ENCODE results near the gene SNX1.

Gene SNX1

DNA sequence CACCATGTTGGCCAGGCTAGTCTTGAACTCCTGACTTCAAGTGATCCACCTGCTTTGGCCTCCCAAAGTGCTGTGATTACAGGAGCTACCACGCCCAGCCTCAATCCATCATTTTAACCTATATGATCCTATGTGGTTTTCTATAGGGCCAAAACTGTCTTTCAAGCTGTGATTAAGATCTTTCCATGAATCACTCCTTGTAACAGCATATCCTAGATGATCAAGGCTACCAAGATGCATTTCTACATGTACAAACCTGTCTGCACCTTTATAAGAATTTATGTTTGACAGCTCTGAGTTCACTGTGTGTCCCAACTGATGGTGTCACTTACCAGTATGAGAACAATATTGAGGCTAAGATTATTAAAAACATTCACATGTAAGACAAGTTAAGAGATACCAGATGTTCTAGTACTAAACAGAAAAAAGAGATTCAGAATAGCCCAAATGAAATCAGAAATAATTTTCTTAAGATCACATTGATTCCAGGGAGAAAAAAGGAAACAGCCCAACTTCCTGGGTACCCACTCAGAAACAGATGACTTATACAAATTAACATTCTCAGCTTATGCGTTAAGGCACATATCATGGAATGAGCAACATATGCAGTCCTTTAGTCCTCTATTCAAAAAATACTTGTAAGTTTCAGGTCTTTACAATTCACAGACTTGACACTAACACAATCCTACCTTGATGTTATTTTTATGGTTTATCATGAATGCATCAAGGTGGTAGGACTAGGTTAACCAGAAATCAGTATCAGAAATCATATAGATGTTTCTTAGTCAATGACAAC, 91.8 kb downstream of the SNX1 start:
- Histone ChIP-seq H3K27me3 (ENCODE audit: insufficient read depth, low read length, poor library complexity, severe bottlenecking) (no peaks in the 10 kb centered on the region), H3K79me2 (ENCODE audit: insufficient read depth, low read length) (no peaks in the 10 kb centered on the region), H2AFZ (ENCODE audit: low read length) (no peak overlapping the region), H3K9ac (ENCODE audit: low read depth, low read length, poor library complexity, severe bottlenecking) (no peak overlapping the region), H3K9me3 (ENCODE audit: insufficient read depth, low read depth, low read length) (no peaks in the 10 kb centered on the region), H3K4me3 (ENCODE audit: low read length, poor library complexity, severe bottlenecking) (no peak overlapping the region), H3K4me1 (ENCODE audit: insufficient read depth, low read length, poor library complexity, severe bottlenecking) (no peaks in the 10 kb centered on the region), H3K36me3 (ENCODE audit: insufficient read depth, low read length) (peaks cover 53% of the 10 kb centered on the region), H3F3A (ENCODE audit: low read depth) (no peaks in the 10 kb centered on the region; the same call in 1 of the 2 replicates), H4K20me1 (ENCODE audit: insufficient read depth, low read length, poor library complexity, severe bottlenecking) (no peaks in the 10 kb centered on the region), H3K9me2 (replicated peaks; ENCODE audit: low read depth, low read length) (no peaks in the 10 kb centered on the region), H3K4me2 (ENCODE audit: low read depth, low read length, poor library complexity, severe bottlenecking) (no peak overlapping the region)
- TF ChIP-seq CTCF (conservative IDR thresholded peaks at IDR 0.05; ENCODE audit: low read length), result no peak
- no peak for TF ChIP-seq EZH2phosphoT487 (IDR thresholded peaks at IDR 0.05; ENCODE audit: borderline replicate concordance)

Data from Loucy (cell line).